IPS-11a (cell line): Measurements from ENCODE around the gene HEPHL1.
"Not testable (repeated sequence)": the region's sequence is repeated elsewhere in the genome, so short reads cannot be mapped to it uniquely, and the experiment has no call there.

Experiments
- H3K4me3 ChIP-seq: one replicate; pipeline ENCODE4 v1.5.1; 2013; ENCODE audit warnings: low read depth, low read length, control low read depth

The HEPHL1 gene

GRCh38 chr11:94020777-94021481 is at the start of gene HEPHL1:
Gene HEPHL1 (plus strand): TSS chr11:94021354. CDS start chr11:94021369, 15 bp downstream.
- no peak within 1 kb of the TSS for H3K4me3 ChIP-seq

GRCh38 chr11:93972790-93973189 is 48.4 kb upstream of the HEPHL1 start:
- no peak overlapping the region for H3K4me3 ChIP-seq

- not testable (repeated sequence) for H3K4me3 ChIP-seq
These were observed 47.7 kb upstream of the HEPHL1 start for GRCh38 chr11:93973322-93974051.

- H3K4me3 ChIP-seq = no peak overlapping the region
These were observed 46.4 kb upstream of the HEPHL1 start for GRCh38 chr11:93974759-93975158.

- not testable (repeated sequence) for H3K4me3 ChIP-seq
These were observed 44.4 kb upstream of the HEPHL1 start for GRCh38 chr11:93976577-93977254.

GRCh38 chr11:93983542-93984195 is 37.5 kb upstream of the HEPHL1 start:
- H3K4me3 ChIP-seq = no peak overlapping the region

- no peak overlapping the region for H3K4me3 ChIP-seq
These were observed 37.0 kb upstream of the HEPHL1 start for GRCh38 chr11:93984196-93984567.

- no peak overlapping the region for H3K4me3 ChIP-seq
These were observed 36.2 kb upstream of the HEPHL1 start for GRCh38 chr11:93984936-93985335.

GRCh38 chr11:93986716-93987115 is 34.4 kb upstream of the HEPHL1 start:
- H3K4me3 ChIP-seq = no peak overlapping the region

- no peak overlapping the region for H3K4me3 ChIP-seq
These were observed 32.7 kb upstream of the HEPHL1 start for GRCh38 chr11:93988455-93988854.

- H3K4me3 ChIP-seq = no peak overlapping the region
These were observed 32.2 kb upstream of the HEPHL1 start for GRCh38 chr11:93988912-93989311.

- H3K4me3 ChIP-seq = no peak overlapping the region
These were observed 27.4 kb upstream of the HEPHL1 start for GRCh38 chr11:93993747-93994146.

GRCh38 chr11:93997741-93998140 is 23.4 kb upstream of the HEPHL1 start:
- H3K4me3 ChIP-seq = no peak overlapping the region

- no peak overlapping the region for H3K4me3 ChIP-seq
These were observed 20.5 kb upstream of the HEPHL1 start for GRCh38 chr11:94000659-94001058.

- no peak overlapping the region for H3K4me3 ChIP-seq
These were observed 18.9 kb upstream of the HEPHL1 start for GRCh38 chr11:94002226-94002625.

GRCh38 chr11:94007426-94007825 is 13.7 kb upstream of the HEPHL1 start:
- H3K4me3 ChIP-seq = no peak overlapping the region

- no peak overlapping the region for H3K4me3 ChIP-seq
These were observed 13.2 kb upstream of the HEPHL1 start for GRCh38 chr11:94007906-94008305.

- no peak overlapping the region for H3K4me3 ChIP-seq
These were observed 11.0 kb upstream of the HEPHL1 start for GRCh38 chr11:94010136-94010535.

GRCh38 chr11:94011478-94011877 is 9.7 kb upstream of the HEPHL1 start:
- H3K4me3 ChIP-seq = no peak overlapping the region

GRCh38 chr11:94017446-94017845 is 3.7 kb upstream of the HEPHL1 start:
- H3K4me3 ChIP-seq = no peak overlapping the region

- no peak overlapping the region for H3K4me3 ChIP-seq
These were observed 2.4 kb upstream of the HEPHL1 start for GRCh38 chr11:94018721-94019120.
